MCF 10A (cell line): ENCODE measurements around the gene PTPN23. TPM values are rescaled to one million over a fixed set of nuclear protein-coding genes. Genes with fewer than 3 reads are reported as not detected.

ENCODE experiments used
- BruUV-seq: library from RNA; stranded (reverse); fragments of 400-500 nt; replicated peaks from 2 replicates; lab custom pipeline; 2021; lab: Mats Ljungman, UMichigan
- CTCF ChIA-PET: fragments of 300-600 bp; sonication (Branson Sonifier 250); formaldehyde crosslinking; extraction: SDS; loops from one replicate; lab custom pipeline; 2021; ENCODE audit warnings: antibody characterized with exemption, inconsistent platforms; lab: Yijun Ruan, JAX
- POLR2A ChIA-PET: fragments of 300-600, 350-650 bp; sonication (Branson Sonifier 250); formaldehyde crosslinking; extraction: SDS; loops from one replicate; lab custom pipeline; 2020; ENCODE audit warnings: antibody characterized with exemption, inconsistent platforms; lab: Yijun Ruan, JAX
- DNase-seq: peaks from one replicate; pipeline ENCODE4 v3.0.0-alpha.2; 2018; ENCODE audit not compliant: unreplicated experiment
- H3K27ac Mint-ChIP-seq: one replicate; pipeline ENCODE4 v1.8.0; 2022; ENCODE audit warnings: mild to moderate bottlenecking, low read depth, mixed read lengths; ENCODE audit not compliant: unreplicated experiment
- H3K27me3 Mint-ChIP-seq: one replicate; pipeline ENCODE4 v1.8.0; 2022; ENCODE audit warnings: mixed read lengths; ENCODE audit not compliant: insufficient read depth, unreplicated experiment
- H3K36me3 Mint-ChIP-seq: one replicate; pipeline ENCODE4 v1.8.0; 2022; ENCODE audit warnings: mild to moderate bottlenecking, moderate library complexity, mixed read lengths; ENCODE audit not compliant: insufficient read depth, unreplicated experiment
- H3K4me1 Mint-ChIP-seq: one replicate; pipeline ENCODE4 v1.8.0; 2022; ENCODE audit warnings: mixed read lengths; ENCODE audit not compliant: insufficient read depth, unreplicated experiment
- H3K4me3 Mint-ChIP-seq: one replicate; pipeline ENCODE4 v1.8.0; 2022; ENCODE audit warnings: mild to moderate bottlenecking, moderate library complexity, mixed read lengths; ENCODE audit not compliant: unreplicated experiment
- H3K9me3 Mint-ChIP-seq: one replicate; pipeline ENCODE4 v1.8.0; 2022; ENCODE audit warnings: mixed read lengths; ENCODE audit not compliant: unreplicated experiment
- CTCF ChIP-seq: fragments of 200-600 bp; IDR thresholded peaks from one replicate; pipeline ENCODE4 v1.8.0; 2022; ENCODE audit warnings: antibody characterized with exemption, mild to moderate bottlenecking; ENCODE audit not compliant: unreplicated experiment
- intact Hi-C: fragments of 100-400 bp; cut with micrococcal nuclease; formaldehyde crosslinking; loops from 2 replicates; pipeline ENCODE4 v1.14.1; 2022
- total RNA-seq: library from RNA; stranded (reverse); gene quantifications from 2 replicates; pipeline ENCODE4 v1.2.3, GENCODE V29; 2022

The PTPN23 gene
- total RNA-seq, 1 experiment from 2014 or later = 44.5 TPM

- no peak for DNase-seq
- Mint-ChIP-seq H3K4me3 (no peak overlapping the region), H3K9me3 (no peaks in the 10 kb centered on the region), H3K27ac (no peak overlapping the region), H3K36me3 (peaks cover 35% of the 10 kb centered on the region), H3K4me1 (peaks cover 10% of the 10 kb centered on the region), H3K27me3 (no peaks in the 10 kb centered on the region)
- no TSS peak for BruUV-seq
- TF ChIP-seq CTCF = no peak
- ChIA-PET POLR2A (interaction anchor here (0.5 to 1.6 kb wide), 2 partner anchors 38 to 638 kb away, joined by 3 to 5 read pairs; partner anchors contain the start of gene PTPN23), CTCF (interaction anchor here (0.6 to 1.1 kb wide), 2 partner anchors 17 to 433 kb away, joined by 4 read pairs; no protein-coding TSS in a partner anchor)
- intact Hi-C loops = no loop called here
Measured at GRCh38 chr3:47342812-47343211, 38.0 kb upstream of the PTPN23 start.

DNA sequence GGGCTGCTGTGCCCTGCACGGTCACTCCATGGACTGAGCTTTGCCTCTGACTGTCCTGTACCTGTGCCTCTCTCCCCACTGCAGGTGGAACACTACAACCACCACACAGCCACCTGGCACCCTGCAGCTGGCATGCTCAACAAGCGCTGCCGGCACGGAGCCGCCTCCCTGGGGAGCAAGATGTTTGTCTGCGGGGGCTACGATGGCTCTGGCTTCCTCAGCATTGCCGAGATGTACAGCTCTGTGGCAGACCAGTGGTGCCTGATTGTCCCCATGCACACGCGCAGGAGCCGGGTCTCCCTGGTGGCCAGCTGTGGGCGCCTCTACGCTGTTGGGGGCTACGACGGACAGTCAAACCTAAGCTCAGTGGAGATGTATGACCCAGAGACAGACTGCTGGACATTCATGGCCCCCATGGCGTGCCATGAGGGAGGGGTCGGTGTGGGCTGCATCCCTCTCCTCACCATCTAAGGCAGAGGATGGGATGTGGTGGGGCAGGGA, 37.3 kb upstream of the PTPN23 start:
- Mint-ChIP-seq H3K27me3 (no peaks in the 10 kb centered on the region), H3K27ac (no peak overlapping the region), H3K4me1 (peaks cover 10% of the 10 kb centered on the region), H3K36me3 (peaks cover 29% of the 10 kb centered on the region), H3K4me3 (no peak overlapping the region), H3K9me3 (no peaks in the 10 kb centered on the region)
- BruUV-seq = no TSS peak
- CTCF ChIA-PET = interaction anchor here (0.6 to 0.7 kb wide), 3 partner anchors 18 to 65 kb away, joined by 3 to 4 read pairs (median 4); no protein-coding TSS in a partner anchor
- POLR2A ChIA-PET = interaction anchor here (0.5 to 1.6 kb wide), 2 partner anchors 37 to 638 kb away, joined by 3 to 5 read pairs; partner anchors contain the start of gene PTPN23
- intact Hi-C loops = no loop called here
- DNase-seq = no peak
- no peak for TF ChIP-seq CTCF

DNA sequence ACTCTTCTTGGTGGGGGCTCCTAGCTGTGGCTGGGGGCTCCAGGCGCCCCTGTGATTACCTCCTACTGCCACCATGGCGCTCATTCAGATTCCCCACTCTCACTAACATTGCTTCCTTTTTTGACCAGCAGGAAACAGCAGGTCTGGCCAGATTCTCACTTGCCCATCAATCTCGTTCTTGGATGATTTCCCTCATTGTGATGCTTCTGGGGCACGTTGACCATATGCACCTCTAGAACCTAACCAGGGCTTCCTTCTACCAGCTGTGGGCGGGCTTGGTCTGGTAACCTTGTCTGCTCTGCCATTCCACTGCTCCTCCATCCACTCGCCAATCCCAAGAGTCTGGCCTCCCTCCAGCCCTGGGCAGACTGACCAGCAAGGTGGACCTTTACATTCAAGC, 35.9 kb upstream of the PTPN23 start:
- Mint-ChIP-seq H3K4me3 (no peak overlapping the region), H3K4me1 (peaks cover 10% of the 10 kb centered on the region), H3K27me3 (no peaks in the 10 kb centered on the region), H3K27ac (no peak overlapping the region), H3K36me3 (peaks cover 21% of the 10 kb centered on the region), H3K9me3 (no peaks in the 10 kb centered on the region)
- ChIA-PET CTCF (no interaction called here), POLR2A (no interaction called here)
- TF ChIP-seq CTCF = no peak
- DNase-seq = no peak
- intact Hi-C loops = no loop called here
- no TSS peak for BruUV-seq

DNA sequence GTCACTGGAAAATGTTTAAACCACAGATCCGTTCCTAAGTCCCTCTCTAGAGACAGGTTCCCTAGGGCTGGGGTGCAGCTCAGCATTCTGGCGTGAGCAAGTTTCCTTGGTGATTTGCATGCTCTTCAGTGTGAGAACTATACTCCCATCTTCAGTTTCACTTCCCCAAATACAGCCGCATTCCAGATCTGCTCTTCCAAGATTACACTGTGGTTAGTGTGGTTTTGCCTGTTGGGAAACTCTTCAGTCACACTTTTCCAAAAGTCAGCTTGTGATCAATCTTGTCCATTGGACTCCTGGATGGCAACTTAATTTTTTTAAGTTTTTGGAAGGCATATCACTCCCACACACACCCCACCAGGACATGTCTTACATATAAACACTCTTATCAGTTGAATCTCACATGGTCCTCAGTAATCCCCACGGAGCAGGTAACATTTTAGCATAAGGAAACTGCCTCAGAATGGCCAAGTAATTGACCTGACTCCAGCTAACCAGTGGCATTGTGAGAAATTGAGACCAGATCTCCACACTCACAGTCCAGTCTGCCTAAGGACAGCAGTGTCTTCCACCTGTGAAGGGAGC, 33.5 kb upstream of the PTPN23 start:
- Mint-ChIP-seq H3K36me3 (peaks cover 15% of the 10 kb centered on the region), H3K27ac (no peak overlapping the region), H3K9me3 (no peaks in the 10 kb centered on the region), H3K27me3 (no peaks in the 10 kb centered on the region), H3K4me1 (peaks cover 10% of the 10 kb centered on the region), H3K4me3 (no peak overlapping the region)
- peak; percentile 22 for DNase-seq
- BruUV-seq = no TSS peak
- ChIA-PET POLR2A (no interaction called here), CTCF (no interaction called here)
- TF ChIP-seq CTCF = no peak
- intact Hi-C loops = no loop called here
